NCI-H510A treated with DMSO at 0.1 percent for 48 hours (cell line): ENCODE results near the gene MRPL50.
"Not testable (repeated sequence)": the region's sequence is repeated elsewhere in the genome, so short reads cannot be mapped to it uniquely, and the experiment has no call there.

Source experiments
- DNase-seq: peaks from one replicate; lab custom pipeline; 2025; lab: John Stamatoyannopoulos, UW

The MRPL50 gene

GRCh38 chr9:101417977-101418376, 19.6 kb upstream of the MRPL50 start:
- DNase-seq, result no peak

DNA sequence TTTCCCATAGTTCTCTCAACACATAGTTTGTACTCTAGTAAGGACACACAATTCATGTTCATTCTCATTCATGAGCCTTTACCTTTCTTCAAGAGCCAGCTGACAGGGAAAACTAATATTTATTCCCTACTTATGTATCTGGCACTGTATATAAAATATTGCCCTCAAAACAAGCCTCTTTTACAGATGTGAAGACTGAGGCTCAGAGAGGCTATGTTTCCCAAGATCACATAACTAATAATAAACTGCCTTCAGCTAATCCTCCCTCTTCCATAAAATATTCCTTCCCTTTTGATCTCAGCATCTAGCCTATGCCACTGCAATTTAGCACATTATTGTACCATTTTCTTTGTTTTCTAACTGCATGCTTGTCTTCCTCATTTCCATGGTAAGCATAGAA, 19.0 kb upstream of the MRPL50 start:
- no peak for DNase-seq

DNA sequence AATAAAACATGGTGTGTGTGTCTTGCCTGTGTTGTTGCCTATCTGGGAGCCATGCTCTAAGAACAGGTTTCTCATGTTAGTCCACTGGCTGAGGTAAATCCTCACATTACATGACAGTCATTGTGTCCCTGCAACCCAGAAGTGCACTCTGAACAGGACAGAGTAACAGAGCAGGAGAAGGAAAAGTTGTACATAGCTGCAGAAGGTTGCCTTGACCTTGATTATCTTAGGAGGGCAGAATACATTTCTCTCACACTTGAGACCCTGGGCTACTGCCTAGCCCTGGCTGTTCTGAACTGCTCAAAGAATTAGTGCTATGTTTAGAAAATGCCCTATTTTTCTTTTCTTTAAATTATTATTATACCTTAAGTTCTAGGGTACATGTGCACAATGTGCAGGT, 17.2 kb upstream of the MRPL50 start:
- no peak for DNase-seq

GRCh38 chr9:101414839-101415238, 16.4 kb upstream of the MRPL50 start:
- DNase-seq, result no peak

GRCh38 chr9:101409079-101409477, 10.7 kb upstream of the MRPL50 start:
- DNase-seq, result no peak

DNA sequence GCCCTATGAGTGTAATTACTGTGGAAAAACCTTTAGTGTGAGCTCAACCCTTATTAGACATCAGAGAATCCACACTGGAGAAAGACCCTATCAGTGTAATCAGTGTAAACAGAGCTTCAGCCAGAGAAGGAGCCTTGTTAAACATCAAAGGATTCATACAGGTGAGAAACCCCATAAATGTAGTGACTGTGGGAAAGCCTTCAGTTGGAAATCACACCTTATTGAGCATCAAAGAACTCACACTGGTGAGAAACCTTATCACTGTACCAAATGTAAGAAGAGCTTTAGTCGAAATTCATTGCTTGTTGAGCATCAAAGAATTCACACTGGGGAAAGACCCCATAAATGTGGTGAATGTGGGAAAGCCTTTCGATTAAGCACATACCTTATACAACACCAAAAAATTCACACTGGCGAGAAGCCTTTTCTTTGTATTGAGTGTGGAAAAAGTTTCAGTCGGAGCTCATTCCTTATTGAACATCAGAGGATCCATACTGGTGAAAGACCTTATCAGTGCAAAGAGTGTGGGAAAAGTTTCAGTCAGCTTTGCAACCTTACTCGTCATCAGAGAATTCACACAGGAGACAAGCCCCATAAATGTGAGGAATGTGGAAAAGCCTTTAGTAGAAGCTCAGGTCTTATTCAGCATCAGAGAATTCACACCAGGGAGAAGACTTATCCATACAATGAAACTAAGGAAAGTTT, 10.1 kb upstream of the MRPL50 start:
- DNase-seq, result no peak

- DNase-seq, result no peak
Measured at GRCh38 chr9:101403516-101404285, 5.3 kb upstream of the MRPL50 start.

GRCh38 chr9:101400120-101400519, 1.7 kb upstream of the MRPL50 start:
- no peak for DNase-seq

DNA sequence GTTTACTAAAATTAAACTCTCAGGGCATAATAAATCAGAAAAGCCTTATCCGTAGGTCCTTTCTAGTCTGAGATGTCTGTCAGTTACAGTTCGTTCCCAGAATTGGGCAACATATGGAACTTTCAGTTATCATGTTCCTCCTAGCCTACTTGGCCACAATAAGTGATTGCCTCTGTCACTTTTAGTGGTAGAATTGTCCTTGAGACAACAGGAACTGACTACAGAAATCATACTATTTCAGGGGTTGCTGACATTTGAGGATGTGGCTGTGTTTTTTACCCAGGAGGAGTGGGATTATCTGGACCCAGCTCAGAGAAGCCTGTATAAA, 1.2 kb upstream of the MRPL50 start:
- DNase-seq, result no peak

- no peak for DNase-seq
Measured at GRCh38 chr9:101398930-101399642, 668 bp upstream of the MRPL50 start.

- no peak for DNase-seq
Measured at GRCh38 chr9:101397746-101398067, 711 bp downstream of the MRPL50 start.

DNA sequence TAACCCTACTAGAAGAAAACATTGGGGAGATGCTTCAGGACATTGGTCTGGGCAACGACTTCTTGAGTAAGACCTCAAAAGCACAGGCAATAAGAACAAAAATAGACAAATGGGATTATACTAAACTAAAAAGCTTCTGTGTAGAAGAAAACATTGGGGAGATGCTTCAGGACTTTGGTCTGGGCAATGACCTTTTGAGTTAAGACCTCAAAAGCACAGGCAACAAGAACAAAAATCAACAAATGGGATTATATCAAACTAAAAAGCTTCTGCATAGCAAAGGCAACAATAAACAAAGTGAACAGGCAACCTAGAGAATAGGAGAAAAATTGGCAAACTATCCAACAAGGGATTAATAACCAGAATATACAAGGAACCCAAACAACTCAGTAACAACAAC, 3.7 kb downstream of the MRPL50 start:
- DNase-seq, result no peak

DNA sequence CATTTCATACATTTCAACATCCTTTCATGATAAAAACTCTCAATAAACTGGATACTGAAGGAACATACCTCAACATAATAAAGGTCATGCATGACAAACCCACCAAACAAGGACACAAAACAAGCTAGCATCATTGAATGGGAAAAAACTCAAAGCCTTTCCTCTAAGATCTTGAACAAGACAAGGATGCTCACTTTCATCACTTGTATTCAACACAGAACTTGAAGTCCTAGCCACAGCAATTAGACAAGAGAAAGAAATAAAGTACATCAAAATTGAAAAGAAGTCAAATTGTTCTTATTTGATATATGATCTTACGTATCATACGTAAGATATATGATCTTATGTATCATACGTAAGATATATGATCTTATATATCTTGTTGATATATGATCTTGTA, 5.3 kb downstream of the MRPL50 start:
- no peak for DNase-seq

DNA sequence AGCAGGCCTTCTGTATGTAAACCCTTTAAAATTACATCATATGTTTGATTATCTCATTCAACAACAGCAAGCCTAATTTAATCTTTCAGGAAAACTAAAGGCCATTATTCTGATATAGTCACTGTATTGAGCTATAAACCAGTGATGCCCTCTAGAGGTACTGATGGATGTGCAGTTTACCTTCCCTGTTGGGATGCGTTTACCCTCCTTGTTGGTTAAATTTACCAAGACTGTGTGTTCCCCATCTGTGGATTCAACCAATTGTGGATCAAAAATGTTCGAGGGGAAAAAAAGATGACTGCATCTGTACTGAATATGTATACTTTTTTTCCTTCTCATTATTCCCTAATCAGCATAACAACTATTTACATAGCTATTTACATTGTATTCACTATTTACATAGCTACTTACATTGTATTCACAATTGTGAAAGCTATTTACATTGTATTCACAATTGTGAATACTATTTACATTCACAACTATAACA, 9.9 kb downstream of the MRPL50 start:
- DNase-seq, result no peak

- DNase-seq, result peak; percentile 38
Measured at GRCh38 chr9:101387871-101388506, 10.4 kb downstream of the MRPL50 start.

DNA sequence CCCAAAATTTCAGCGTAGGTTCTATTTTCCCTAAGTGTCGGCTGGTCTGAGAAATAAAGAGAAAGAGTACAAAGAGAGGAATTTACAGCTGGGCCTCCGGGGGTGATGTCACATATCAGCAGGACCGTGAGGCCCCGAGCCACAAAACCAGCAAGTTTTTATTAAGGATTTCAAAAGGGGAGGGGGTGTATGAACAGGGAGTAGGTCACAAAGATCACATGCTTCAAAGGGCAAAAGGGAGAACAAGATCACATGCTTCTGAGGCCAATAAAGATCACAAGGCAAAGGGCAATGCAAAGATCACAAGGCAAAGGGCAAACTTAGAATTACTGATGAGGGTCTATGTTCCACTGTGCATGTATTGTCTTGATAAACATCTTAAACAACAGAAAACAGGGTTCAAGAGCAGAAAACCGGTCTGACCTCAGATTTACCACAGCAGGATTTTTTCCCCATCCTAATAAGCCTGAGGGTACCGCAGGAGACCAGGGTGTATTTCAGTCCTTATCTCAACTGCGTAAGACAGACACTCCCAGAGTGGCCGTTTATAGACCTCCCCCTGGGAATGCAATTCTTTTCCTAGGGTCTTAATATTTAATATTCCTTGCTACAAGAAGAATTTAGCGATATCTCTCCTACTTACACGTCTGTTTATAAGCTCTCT, 13.4 kb downstream of the MRPL50 start, which contains the start of gene BAAT:
Gene BAAT, minus strand, starts transcription at position 134 of the 664 bp plus-strand sequence. CDS start 13,602 bp downstream, outside the sequence.
- not testable (repeated sequence) for DNase-seq

- no peak for DNase-seq
Measured at GRCh38 chr9:101383361-101383760, 15.1 kb downstream of the MRPL50 start.

DNA sequence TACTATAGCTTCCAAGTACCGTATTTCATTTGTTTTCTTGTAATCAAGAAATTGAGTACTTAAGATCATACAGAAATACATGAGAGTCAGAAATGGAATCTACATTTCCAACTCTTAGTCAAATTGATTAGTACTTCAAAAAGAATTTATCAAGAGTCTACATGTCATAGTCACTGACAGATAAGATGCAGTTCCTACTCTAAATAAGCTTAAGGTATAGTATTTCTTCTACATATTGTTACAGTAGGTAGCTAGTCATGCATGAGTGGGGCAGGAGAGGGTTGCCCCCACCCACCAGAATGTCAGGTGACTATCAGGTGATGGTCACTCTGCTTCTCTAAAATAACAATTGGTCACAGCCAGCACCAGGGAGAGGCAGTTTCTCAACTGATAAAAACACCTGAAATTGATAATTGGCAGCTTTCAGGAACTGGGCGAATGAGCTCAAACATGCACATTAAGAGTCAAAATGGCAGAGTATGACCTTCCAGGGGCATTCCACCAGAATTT, 16.5 kb downstream of the MRPL50 start:
- no peak for DNase-seq

DNA sequence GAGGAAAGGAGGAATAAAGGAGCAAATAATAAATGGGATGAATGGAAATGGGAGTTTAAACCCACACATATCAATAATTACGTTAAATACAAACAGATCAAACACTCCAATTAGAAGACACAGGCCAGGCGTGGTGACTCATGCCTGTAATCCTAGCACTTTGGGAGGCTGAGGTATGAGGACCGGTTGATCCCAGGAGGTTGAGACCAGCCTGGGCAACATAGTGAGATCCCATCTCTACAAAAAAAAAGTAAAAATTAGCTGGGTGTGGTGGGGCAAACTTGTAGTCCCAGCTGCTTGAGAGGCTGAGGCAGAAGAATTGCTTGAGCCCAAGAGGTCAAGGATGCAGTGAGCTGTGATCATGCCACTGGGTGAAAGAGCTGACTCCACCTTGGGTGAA, 17.3 kb downstream of the MRPL50 start:
- no peak for DNase-seq

DNA sequence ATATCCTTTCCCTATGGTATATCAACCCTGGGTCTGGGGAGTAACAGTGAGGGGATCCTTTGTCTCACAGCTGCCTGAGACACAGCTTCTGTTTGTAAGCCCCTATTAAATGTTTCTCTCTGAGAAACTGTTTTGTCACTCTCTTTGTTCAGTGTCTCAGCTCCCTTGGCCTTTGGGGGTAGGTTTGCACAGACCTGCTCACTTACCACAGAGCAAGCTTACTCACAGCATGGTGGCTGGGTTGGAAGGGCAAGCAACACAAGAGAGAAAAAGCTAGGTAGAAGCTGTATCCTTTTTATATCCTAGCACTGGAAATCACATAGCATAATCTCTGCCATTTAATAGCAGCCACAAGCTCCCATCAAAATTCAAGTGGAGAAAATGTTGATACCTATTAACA, 18.1 kb downstream of the MRPL50 start:
- no peak for DNase-seq

DNA sequence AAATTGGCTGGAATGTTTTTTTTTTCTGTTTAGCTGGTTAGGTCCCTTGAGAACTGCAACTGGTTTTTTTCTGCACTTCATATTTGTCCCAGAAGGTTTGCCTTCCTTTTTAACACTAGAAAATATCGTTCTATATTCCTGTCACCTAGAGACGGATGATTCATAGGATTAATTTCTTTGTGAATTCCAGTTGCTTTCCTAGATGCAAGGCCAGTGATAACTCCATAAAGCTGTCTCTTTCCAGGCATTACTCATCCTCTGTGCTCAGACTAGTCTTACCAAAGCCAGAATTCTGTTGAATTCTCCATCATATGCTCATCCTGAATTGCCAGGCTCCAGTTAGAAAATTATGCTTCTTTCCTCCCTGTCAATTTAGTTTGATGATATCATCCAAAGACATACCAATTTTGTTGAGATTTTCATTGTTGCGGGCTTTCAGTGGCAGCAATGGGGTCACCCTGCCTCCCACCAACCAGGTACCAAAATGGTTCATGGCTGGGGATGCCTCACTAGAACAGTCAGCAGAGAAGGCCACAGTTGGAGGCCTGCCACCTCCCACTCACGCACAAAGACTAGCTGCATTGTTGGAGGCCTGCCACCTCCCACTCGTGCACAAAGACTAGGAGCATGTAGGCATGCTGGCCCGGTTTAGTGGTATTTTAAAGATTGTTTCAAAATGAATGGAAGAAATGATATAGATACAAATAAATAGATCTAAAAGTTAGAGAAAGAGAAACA, 22.1 kb downstream of the MRPL50 start:
- DNase-seq, result no peak
